ENCODE results near the gene PPM1M. TPM values are rescaled to one million over a fixed set of nuclear protein-coding genes. Genes with fewer than 3 reads are reported as not detected.

Gene PPM1M
- total RNA-seq, 1 donor from 2014 or later = 8.0 TPM

DNA sequence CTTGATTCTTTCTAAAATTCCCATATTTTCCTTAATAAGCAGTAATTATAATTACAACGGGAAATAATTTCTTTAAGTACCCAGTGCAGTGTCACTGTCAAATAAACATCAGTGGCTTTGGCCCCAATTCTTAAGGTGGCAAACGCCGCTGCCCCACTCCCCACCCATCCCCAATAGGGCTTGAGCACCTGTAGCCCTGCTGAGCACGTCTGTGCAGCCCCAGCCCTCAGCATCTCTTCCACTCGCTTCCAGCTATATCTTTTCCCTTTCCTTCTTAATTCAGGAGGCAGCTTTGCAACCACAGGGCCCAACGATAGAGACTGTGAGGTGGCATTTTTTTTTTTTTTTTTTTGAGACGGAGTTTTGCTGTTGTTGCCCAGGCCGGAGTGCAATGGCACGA, 9.0 kb downstream of the PPM1M start:
- Mint-ChIP-seq H3K4me1 (ENCODE audit: unreplicated experiment) (peaks cover 4% of the 10 kb centered on the region), H3K36me3 (peaks cover 41% of the 10 kb centered on the region), H3K4me3 (no peak overlapping the region), H3K27me3 (no peaks in the 10 kb centered on the region), H3K9me3 (no peaks in the 10 kb centered on the region), H3K27ac (no peak overlapping the region)
- no peak for DNase-seq (ENCODE audit: extremely low spot score, unreplicated experiment)
- TF ChIP-seq, protein P1, sequence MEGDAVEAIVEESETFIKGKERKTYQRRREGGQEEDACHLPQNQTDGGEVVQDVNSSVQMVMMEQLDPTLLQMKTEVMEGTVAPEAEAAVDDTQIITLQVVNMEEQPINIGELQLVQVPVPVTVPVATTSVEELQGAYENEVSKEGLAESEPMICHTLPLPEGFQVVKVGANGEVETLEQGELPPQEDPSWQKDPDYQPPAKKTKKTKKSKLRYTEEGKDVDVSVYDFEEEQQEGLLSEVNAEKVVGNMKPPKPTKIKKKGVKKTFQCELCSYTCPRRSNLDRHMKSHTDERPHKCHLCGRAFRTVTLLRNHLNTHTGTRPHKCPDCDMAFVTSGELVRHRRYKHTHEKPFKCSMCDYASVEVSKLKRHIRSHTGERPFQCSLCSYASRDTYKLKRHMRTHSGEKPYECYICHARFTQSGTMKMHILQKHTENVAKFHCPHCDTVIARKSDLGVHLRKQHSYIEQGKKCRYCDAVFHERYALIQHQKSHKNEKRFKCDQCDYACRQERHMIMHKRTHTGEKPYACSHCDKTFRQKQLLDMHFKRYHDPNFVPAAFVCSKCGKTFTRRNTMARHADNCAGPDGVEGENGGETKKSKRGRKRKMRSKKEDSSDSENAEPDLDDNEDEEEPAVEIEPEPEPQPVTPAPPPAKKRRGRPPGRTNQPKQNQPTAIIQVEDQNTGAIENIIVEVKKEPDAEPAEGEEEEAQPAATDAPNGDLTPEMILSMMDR (conservative IDR thresholded peaks at IDR 0.05) = no peak

DNA sequence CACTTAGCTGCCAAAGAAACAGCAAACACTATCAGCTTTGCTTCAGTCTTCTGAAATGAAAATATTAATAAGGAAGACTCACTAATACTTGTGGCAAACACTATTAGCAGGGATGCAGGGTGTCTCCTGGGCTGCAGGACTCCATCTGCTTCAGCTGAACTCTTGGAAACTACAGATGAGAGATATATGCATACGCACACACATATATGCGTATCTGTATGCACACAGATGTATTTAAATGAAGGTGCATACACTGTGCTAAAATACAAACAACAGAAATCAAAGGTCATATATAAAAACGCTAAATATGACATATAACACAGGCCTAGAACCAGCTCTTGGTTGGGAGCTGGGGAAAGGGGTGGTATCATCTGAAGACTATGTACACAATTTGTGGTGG, 10.6 kb downstream of the PPM1M start:
- Mint-ChIP-seq H3K36me3 (peaks cover 40% of the 10 kb centered on the region), H3K4me1 (ENCODE audit: unreplicated experiment) (peaks cover 4% of the 10 kb centered on the region), H3K9me3 (no peaks in the 10 kb centered on the region), H3K27me3 (no peaks in the 10 kb centered on the region), H3K4me3 (no peak overlapping the region), H3K27ac (no peak overlapping the region)
- DNase-seq (ENCODE audit: extremely low spot score, unreplicated experiment) = no peak
- TF ChIP-seq, protein P1 (conservative IDR thresholded peaks at IDR 0.05) = no peak

DNA sequence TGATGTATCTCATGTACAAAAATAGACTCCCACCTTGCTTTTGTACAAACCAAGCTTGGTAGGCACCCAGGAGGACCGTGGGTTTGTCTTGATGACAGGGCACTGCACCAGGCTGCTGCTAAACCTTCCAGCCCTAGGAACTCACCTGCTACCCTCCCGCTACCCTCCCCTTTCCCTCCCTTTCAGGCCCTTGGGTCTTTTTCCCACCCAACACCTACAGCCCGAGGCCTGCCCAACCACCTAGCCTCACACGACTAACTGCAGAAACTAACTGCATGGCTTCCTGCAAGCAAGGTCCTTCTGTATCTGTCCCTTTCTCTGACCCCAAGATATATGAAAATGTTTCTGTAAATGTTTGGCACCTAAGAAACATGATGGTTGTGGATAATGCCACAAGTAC, 11.1 kb downstream of the PPM1M start:
- DNase-seq (ENCODE audit: extremely low spot score, unreplicated experiment) = no peak
- peaks cover 41% of the 10 kb centered on the region for H3K36me3 Mint-ChIP-seq

DNA sequence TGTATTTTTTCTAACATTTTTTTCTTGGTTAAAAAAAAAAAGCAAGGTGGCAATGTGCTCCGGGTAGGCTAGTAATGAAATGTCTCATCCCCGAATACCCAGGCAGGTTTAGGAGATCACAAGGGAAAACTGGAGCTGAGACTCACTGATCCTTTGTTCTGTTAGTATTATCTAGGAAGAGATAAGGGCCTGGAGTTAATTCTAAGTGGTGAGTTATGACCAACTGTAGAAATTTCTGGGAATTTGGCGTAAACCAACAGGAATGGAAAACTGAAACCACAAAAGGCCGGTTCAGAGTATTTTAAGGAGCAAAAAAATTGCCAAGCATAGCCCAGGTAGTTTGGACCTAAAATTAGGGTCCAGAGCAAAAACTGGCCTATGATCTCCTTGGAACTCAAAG, 12.4 kb downstream of the PPM1M start:
- Mint-ChIP-seq H3K36me3 (peaks cover 47% of the 10 kb centered on the region), H3K9me3 (no peaks in the 10 kb centered on the region), H3K4me1 (ENCODE audit: unreplicated experiment) (peaks cover 3% of the 10 kb centered on the region), H3K4me3 (no peak overlapping the region), H3K27ac (no peak overlapping the region), H3K27me3 (no peaks in the 10 kb centered on the region)
- no peak for DNase-seq (ENCODE audit: extremely low spot score, unreplicated experiment)
- TF ChIP-seq, protein P1 (conservative IDR thresholded peaks at IDR 0.05) = no peak

More for the DNA sequence above, 11.1 kb downstream of the PPM1M start:
- TF ChIP-seq, protein P1 (conservative IDR thresholded peaks at IDR 0.05) = no peak
- Mint-ChIP-seq H3K4me1 (ENCODE audit: unreplicated experiment) (peaks cover 4% of the 10 kb centered on the region), H3K4me3 (no peak overlapping the region), H3K27me3 (no peaks in the 10 kb centered on the region), H3K9me3 (no peaks in the 10 kb centered on the region), H3K27ac (peak overlapping the region; percentile 18)

DNA sequence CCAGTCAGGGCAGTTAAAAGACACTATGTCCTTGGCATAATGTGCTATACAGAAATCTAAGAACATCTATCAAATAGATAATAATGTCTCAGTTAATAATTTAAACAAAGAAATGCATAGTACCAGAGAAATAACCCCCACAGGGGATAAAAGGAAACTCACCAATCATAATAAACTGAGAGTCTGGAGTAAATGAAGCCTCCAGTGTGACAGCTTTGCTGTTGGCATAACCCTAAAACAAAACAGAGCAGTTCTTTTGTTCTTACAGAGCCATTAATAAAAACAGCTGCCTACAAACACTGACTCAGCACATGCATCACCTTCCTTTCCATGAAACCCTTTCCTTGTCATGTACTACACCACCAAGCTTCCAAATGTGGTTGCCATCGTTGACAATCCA, 13.5 kb downstream of the PPM1M start:
- no peaks in the 10 kb centered on the region for H3K4me1 Mint-ChIP-seq (ENCODE audit: unreplicated experiment)
- H3K36me3 Mint-ChIP-seq = peaks cover 50% of the 10 kb centered on the region
- H3K27me3 Mint-ChIP-seq = no peaks in the 10 kb centered on the region
- DNase-seq (ENCODE audit: extremely low spot score, unreplicated experiment) = no peak
- H3K9me3 Mint-ChIP-seq = no peaks in the 10 kb centered on the region
- peak overlapping the region; percentile 61 for H3K27ac Mint-ChIP-seq
- no peak overlapping the region for H3K4me3 Mint-ChIP-seq
- TF ChIP-seq, protein P1 (conservative IDR thresholded peaks at IDR 0.05) = no peak

DNA sequence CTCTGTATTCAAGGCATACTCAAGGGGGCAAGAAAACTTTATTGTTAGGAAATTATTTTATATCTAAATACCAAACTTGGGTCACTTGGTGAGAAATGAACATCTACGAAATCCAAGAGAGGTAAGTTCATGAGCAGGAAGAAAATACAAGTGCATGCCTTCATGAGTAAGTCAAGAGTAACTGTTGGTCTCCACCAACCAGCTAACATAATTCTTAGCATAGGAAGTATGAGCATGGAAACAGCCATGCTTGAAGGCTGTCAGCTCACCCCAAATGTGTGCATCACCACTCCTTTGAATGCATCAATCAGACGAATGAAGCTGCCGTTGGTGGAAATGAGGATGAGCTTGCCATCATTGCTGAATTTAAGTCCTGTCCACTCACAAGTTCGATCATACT, 13.9 kb downstream of the PPM1M start:
- Mint-ChIP-seq H3K27ac (peak overlapping the region; percentile 61), H3K36me3 (peaks cover 50% of the 10 kb centered on the region), H3K9me3 (no peaks in the 10 kb centered on the region)

More for the DNA sequence above, 13.9 kb downstream of the PPM1M start:
- Mint-ChIP-seq H3K4me1 (ENCODE audit: unreplicated experiment) (no peaks in the 10 kb centered on the region), H3K27me3 (no peaks in the 10 kb centered on the region), H3K4me3 (no peak overlapping the region)
- TF ChIP-seq, protein P1 (conservative IDR thresholded peaks at IDR 0.05) = no peak
- no peak for DNase-seq (ENCODE audit: extremely low spot score, unreplicated experiment)
